GM15510 (cell line): ENCODE results near the gene BRPF1.

Source experiments
- POLR2A ChIP-seq: IDR thresholded peaks from 3 replicates; pipeline ENCODE4 v1.6.1; 2011; ENCODE audit warnings: borderline replicate concordance; ENCODE audit not compliant: insufficient read length; ENCODE audit errors: extremely low read depth

The BRPF1 gene

GRCh38 chr3:9715764-9716437 is 15.6 kb upstream of the BRPF1 start:
- TF ChIP-seq POLR2A, result no peak

- TF ChIP-seq POLR2A, result no peak
Measured at GRCh38 chr3:9716801-9717555, 14.6 kb upstream of the BRPF1 start.

GRCh38 chr3:9717563-9717962 is 14.0 kb upstream of the BRPF1 start:
- no peak for TF ChIP-seq POLR2A

- no peak for TF ChIP-seq POLR2A
Measured at GRCh38 chr3:9718118-9718517, 13.4 kb upstream of the BRPF1 start.

- TF ChIP-seq POLR2A, result no peak
Measured at GRCh38 chr3:9721015-9721699, 10.4 kb upstream of the BRPF1 start.

- TF ChIP-seq POLR2A, result no peak
Measured at GRCh38 chr3:9721700-9722060, 9.9 kb upstream of the BRPF1 start.

DNA sequence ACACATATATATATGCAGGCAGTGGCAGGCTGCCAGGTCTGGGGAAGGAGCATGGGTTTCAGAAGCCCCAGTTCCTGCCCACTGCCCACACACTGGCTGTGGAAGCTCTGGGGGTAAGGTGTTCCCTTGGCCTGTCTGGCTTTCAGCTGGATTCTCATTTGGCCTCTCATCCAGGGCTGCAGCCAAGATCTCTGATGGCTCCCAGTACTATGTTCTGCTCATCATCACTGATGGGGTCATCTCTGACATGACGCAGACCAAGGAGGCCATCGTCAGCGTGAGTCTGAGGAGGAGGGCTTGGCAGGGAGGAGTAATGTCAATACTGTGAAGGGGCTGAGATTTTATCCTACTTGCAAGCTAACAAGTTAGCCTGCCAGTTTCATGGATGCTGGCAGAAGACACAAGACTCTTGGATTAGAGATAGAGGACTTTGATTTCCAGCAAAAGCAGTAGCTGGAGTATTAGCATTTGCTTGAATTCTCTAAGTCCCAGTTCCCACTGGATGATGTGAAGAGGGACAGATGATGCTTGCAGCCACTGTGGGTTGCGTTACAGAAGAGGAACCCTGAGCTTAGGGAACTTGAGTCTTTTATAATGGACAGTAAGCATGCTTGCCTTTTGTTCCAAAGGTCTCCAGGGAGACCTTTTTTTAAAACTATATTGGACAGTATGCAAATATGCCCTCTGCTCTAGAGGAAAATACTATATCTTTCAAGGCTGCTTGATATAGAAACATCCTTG is 5.6 kb upstream of the BRPF1 start:
- TF ChIP-seq POLR2A, result no peak

DNA sequence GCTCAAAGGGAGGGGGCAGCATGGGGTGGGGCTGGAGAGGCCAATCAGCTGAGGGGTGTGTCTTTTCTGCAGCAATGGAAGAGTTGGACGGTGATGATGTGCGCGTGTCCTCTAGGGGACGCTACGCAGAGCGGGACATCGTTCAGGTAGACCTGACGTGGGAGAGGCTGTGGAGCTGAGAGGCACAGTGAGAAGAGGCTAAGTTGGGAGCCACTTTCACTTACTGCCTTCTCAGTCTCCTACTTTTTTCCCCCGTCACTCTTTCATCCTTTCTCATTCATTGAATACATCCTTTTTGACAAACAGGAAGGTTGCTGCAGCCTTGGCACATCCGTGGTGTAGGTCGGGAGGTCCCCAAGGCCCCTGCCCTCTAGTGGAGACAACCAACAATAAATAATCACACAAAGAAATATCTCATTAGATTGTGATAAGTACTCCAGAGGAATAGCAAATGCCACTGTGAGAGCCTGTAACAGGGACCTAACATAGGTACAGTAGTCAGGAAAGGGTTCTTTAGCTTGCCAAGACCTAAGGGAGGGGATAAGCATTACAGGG is 4.4 kb upstream of the BRPF1 start:
- no peak for TF ChIP-seq POLR2A

- TF ChIP-seq POLR2A, result no peak
Measured at GRCh38 chr3:9727743-9728142, 3.8 kb upstream of the BRPF1 start.

GRCh38 chr3:9729419-9729818 is 2.1 kb upstream of the BRPF1 start:
- TF ChIP-seq POLR2A, result no peak

- TF ChIP-seq POLR2A, result no peak
Measured at GRCh38 chr3:9730657-9731205, 804 bp upstream of the BRPF1 start.

DNA sequence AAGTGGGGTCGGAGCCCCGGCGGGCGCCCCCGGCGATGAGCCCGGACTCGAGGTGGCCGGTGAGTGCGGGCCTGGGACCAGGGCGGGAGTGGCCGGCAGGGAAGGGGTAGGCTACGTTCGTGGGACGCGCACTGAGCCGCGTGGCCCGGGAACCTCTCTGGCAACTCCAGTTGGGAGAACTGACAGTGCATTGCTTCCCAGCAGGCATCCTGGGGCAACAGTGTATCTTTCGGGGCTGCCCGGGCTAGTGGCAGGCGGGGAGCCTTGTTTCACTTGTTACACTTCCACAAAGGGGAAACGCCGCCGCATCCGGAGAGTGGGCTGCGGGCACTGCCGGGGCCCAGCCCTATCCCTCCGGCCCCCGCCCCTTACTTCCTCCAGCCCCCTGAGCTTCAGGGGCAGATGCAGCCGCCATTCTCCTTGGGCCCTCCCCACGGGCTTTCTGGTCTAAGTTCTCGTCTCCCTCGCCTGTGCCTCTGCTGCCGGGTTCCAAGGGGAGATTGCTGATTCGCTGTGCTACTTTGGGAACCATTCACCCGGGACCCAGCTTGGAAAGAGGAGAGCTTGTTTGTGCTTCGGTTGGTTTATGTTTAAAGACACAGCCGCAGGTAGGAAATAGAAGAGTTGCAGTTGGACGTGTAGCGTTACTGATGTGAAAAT is 675 bp downstream of the BRPF1 start:
- no peak for TF ChIP-seq POLR2A

GRCh38 chr3:9732740-9733115 is 1.2 kb downstream of the BRPF1 start:
- TF ChIP-seq POLR2A, result no peak

DNA sequence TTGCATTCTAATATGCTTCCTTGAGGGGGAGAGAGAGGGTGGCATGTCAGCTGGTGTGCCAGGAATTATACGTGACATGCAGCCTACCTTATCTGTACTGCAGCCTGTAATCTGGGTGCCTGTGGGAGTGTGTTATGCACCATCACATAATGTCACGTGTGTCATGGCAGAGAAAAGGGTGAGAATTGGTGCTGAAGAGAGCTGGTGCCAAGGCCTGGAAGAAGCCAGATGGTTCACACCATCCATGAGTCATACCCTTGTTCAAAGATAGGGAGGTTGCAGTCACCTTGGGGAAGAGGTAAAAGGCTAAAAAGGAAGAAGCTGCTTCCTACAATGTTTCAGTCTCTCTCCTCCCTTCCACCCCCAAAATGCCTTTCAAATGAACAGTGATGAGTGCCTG is 5.3 kb downstream of the BRPF1 start:
- no peak for TF ChIP-seq POLR2A

DNA sequence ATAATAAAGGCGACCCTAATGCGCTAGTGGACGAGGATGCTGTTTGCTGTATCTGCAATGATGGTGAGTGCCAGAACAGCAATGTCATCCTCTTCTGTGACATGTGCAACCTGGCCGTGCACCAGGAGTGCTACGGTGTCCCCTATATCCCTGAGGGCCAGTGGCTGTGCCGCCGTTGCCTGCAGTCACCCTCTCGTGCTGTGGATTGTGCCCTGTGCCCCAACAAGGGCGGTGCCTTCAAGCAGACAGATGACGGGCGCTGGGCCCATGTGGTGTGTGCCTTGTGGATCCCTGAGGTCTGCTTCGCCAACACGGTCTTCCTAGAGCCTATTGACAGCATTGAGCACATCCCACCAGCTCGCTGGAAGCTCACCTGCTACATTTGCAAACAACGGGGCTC is 7.6 kb downstream of the BRPF1 start:
- TF ChIP-seq POLR2A, result no peak

GRCh38 chr3:9742560-9742959 is 11.0 kb downstream of the BRPF1 start:
- no peak for TF ChIP-seq POLR2A
